Activated B cell treated with CpG ODN at 0.5 μM for 24 hours (primary cell): Measurements from ENCODE around the gene TPGS1. TPM values are rescaled to one million over a fixed set of nuclear protein-coding genes. Genes with fewer than 3 reads are reported as not detected.

ENCODE experiments used
- ATAC-seq: fragments of 200-7000 bp; cut with Tn5 transposase; one replicate; pipeline ENCODE4 v1.10.0; 2021; ENCODE audit warnings: low read depth, mild to moderate bottlenecking, moderate library complexity
- CTCF ChIA-PET: fragments of 350-600 bp; sonication (Branson Sonifier 250); formaldehyde crosslinking; loops from one replicate; lab custom pipeline; 2021; ENCODE audit warnings: antibody characterized with exemption; lab: Charles Lee
- POLR2A ChIA-PET: fragments of 350-600 bp; sonication (Branson Sonifier 250); formaldehyde crosslinking; loops from one replicate; lab custom pipeline; 2021; ENCODE audit warnings: antibody characterized with exemption; lab: Charles Lee
- DNase-seq: peaks from one replicate; pipeline ENCODE4 v3.0.0; 2022
- H3K27ac Mint-ChIP-seq: one replicate; pipeline ENCODE4 v1.8.0; 2020; ENCODE audit warnings: mixed read lengths
- H3K27me3 Mint-ChIP-seq: one replicate; pipeline ENCODE4 v1.8.0; 2021; ENCODE audit warnings: mixed read lengths
- H3K36me3 Mint-ChIP-seq: one replicate; pipeline ENCODE4 v1.8.0; 2021; ENCODE audit warnings: low read depth, mixed read lengths
- H3K4me1 Mint-ChIP-seq: one replicate; pipeline ENCODE4 v1.8.0; 2021; ENCODE audit warnings: mixed read lengths
- H3K4me3 Mint-ChIP-seq: one replicate; pipeline ENCODE4 v1.8.0; 2020; ENCODE audit warnings: mild to moderate bottlenecking, mixed read lengths
- H3K9me3 Mint-ChIP-seq: one replicate; pipeline ENCODE4 v1.8.0; 2020; ENCODE audit warnings: mixed read lengths
- CTCF ChIP-seq: fragments of 200-600 bp; IDR thresholded peaks from one replicate; pipeline ENCODE4 v1.8.0; 2022; ENCODE audit warnings: antibody characterized with exemption, mild to moderate bottlenecking
- intact Hi-C: fragments of 100-400 bp; cut with micrococcal nuclease; formaldehyde crosslinking; loops from one replicate; pipeline ENCODE4 v1.15.1; 2024
- total RNA-seq: library from RNA; stranded (reverse); gene quantifications from 2 replicates; pipeline ENCODE4 v1.2.3, GENCODE V29; 2022

The TPGS1 gene
- total RNA-seq, 1 donor from 2014 or later = 23.8 TPM

GRCh38 chr19:530134-531008 is 23.1 kb downstream of the TPGS1 start:
- no peaks in the 10 kb centered on the region for H3K36me3 Mint-ChIP-seq
- H3K9me3 Mint-ChIP-seq = no peaks in the 10 kb centered on the region
- ATAC-seq (no peak), DNase-seq (no peak)
- no peak for TF ChIP-seq CTCF
- peaks cover 18% of the 10 kb centered on the region for H3K4me1 Mint-ChIP-seq
- CTCF ChIA-PET = interaction anchor here (1.2 to 1.9 kb wide), 2 partner anchors 19 to 24 kb away, joined by 5 to 11 read pairs; no protein-coding TSS in a partner anchor
- peak overlapping the region; percentile 85 for H3K4me3 Mint-ChIP-seq
- H3K27ac Mint-ChIP-seq = peak overlapping the region; percentile 77
- POLR2A ChIA-PET = interaction anchor here (1.0 to 1.5 kb wide), 2 partner anchors 11 to 20 kb away, joined by 10 to 23 read pairs; no protein-coding TSS in a partner anchor
- H3K27me3 Mint-ChIP-seq = peaks cover 4% of the 10 kb centered on the region
- intact Hi-C loops = loop anchor here (1.0 to 2.0 kb wide), 4 partner anchors 23 to 266 kb away; partner anchors contain the start of genes PTBP1 and TPGS1

GRCh38 chr19:531009-531752 is 23.9 kb downstream of the TPGS1 start:
- ChIA-PET CTCF (interaction anchor here (1.2 to 1.9 kb wide), 2 partner anchors 20 to 25 kb away, joined by 5 to 11 read pairs; no protein-coding TSS in a partner anchor), POLR2A (interaction anchor here (0.6 to 1.7 kb wide), 7 partner anchors 12 to 1411 kb away, joined by 3 to 23 read pairs (median 5); partner anchors contain the start of genes BSG and RNF126)
- intact Hi-C loops = loop anchor here (1.0 to 2.0 kb wide), 4 partner anchors 24 to 266 kb away; partner anchors contain the start of genes PTBP1 and TPGS1
- ATAC-seq (peak; percentile 81), DNase-seq (peak; percentile 99)
- Mint-ChIP-seq H3K27ac (peak overlapping the region; percentile 77), H3K4me1 (peaks cover 18% of the 10 kb centered on the region), H3K9me3 (no peaks in the 10 kb centered on the region), H3K36me3 (no peaks in the 10 kb centered on the region), H3K4me3 (peak overlapping the region; percentile 85), H3K27me3 (peaks cover 1% of the 10 kb centered on the region)
- TF ChIP-seq CTCF = no peak

GRCh38 chr19:531753-532560 is 24.7 kb downstream of the TPGS1 start, which contains the start of gene CDC34:
Gene CDC34 (plus strand): TSS chr19:531760. CDS start chr19:531932, 172 bp downstream.
- Mint-ChIP-seq H3K36me3 (peaks cover 5% of the 10 kb centered on the region), H3K27me3 (no peaks in the 10 kb centered on the region), H3K4me1 (peaks cover 18% of the 10 kb centered on the region), H3K9me3 (no peaks in the 10 kb centered on the region), H3K4me3 (peak within 1 kb of the TSS; percentile 88), H3K27ac (peak within 1 kb of the TSS; percentile 77)
- intact Hi-C loops = loop anchor here (1.0 to 2.0 kb wide), 4 partner anchors 25 to 265 kb away; partner anchors contain the start of genes PTBP1 and TPGS1
- ATAC-seq = peak; percentile 25
- CTCF ChIA-PET = interaction anchor here (0.5 to 1.9 kb wide), 5 partner anchors 11 to 25 kb away, joined by 3 to 11 read pairs (median 6); no protein-coding TSS in a partner anchor
- no peak for TF ChIP-seq CTCF
- POLR2A ChIA-PET = interaction anchor here (0.9 to 1.7 kb wide), 5 partner anchors 21 to 131 kb away, joined by 3 to 14 read pairs (median 4); partner anchors contain the start of genes BSG and RNF126
- no peak for DNase-seq

- no peaks in the 10 kb centered on the region for H3K27me3 Mint-ChIP-seq
- POLR2A ChIA-PET = interaction anchor here (0.9 to 1.7 kb wide), 2 partner anchors 22 to 42 kb away, joined by 3 to 14 read pairs; no protein-coding TSS in a partner anchor
- no peak for DNase-seq
- peaks cover 10% of the 10 kb centered on the region for H3K36me3 Mint-ChIP-seq
- no peaks in the 10 kb centered on the region for H3K9me3 Mint-ChIP-seq
- intact Hi-C loops = no loop called here
- CTCF ChIA-PET = interaction anchor here (0.5 to 1.5 kb wide), 3 partner anchors 10 to 26 kb away, joined by 3 to 11 read pairs (median 6); no protein-coding TSS in a partner anchor
- H3K4me1 Mint-ChIP-seq = peaks cover 18% of the 10 kb centered on the region
- H3K4me3 Mint-ChIP-seq = peak overlapping the region; percentile 88
- ATAC-seq = no peak
- no peak for TF ChIP-seq CTCF
- no peak overlapping the region for H3K27ac Mint-ChIP-seq
Measured at GRCh38 chr19:532561-533363, 25.5 kb downstream of the TPGS1 start.
